ENCODE data around the gene VPS13A.

Gene VPS13A

GRCh38 chr9:77176686-77177142 is 620 bp upstream of the VPS13A start:
- H3K4me3 ChIP-seq (ENCODE audit: low read depth, low read length), result peak overlapping the region; percentile 57
- DNase-seq (ENCODE audit: low read depth), result no peak
- TF ChIP-seq, protein P1, sequence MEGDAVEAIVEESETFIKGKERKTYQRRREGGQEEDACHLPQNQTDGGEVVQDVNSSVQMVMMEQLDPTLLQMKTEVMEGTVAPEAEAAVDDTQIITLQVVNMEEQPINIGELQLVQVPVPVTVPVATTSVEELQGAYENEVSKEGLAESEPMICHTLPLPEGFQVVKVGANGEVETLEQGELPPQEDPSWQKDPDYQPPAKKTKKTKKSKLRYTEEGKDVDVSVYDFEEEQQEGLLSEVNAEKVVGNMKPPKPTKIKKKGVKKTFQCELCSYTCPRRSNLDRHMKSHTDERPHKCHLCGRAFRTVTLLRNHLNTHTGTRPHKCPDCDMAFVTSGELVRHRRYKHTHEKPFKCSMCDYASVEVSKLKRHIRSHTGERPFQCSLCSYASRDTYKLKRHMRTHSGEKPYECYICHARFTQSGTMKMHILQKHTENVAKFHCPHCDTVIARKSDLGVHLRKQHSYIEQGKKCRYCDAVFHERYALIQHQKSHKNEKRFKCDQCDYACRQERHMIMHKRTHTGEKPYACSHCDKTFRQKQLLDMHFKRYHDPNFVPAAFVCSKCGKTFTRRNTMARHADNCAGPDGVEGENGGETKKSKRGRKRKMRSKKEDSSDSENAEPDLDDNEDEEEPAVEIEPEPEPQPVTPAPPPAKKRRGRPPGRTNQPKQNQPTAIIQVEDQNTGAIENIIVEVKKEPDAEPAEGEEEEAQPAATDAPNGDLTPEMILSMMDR (IDR thresholded peaks at IDR 0.05; ENCODE audit: low read depth, low read length), result no peak
- 0 out of 2 replicates have a peak, but pooled peaks have one; percentile 43 for TF ChIP-seq MYC (IDR thresholded peaks at IDR 0.05; ENCODE audit: low read depth, low read length)

DNA sequence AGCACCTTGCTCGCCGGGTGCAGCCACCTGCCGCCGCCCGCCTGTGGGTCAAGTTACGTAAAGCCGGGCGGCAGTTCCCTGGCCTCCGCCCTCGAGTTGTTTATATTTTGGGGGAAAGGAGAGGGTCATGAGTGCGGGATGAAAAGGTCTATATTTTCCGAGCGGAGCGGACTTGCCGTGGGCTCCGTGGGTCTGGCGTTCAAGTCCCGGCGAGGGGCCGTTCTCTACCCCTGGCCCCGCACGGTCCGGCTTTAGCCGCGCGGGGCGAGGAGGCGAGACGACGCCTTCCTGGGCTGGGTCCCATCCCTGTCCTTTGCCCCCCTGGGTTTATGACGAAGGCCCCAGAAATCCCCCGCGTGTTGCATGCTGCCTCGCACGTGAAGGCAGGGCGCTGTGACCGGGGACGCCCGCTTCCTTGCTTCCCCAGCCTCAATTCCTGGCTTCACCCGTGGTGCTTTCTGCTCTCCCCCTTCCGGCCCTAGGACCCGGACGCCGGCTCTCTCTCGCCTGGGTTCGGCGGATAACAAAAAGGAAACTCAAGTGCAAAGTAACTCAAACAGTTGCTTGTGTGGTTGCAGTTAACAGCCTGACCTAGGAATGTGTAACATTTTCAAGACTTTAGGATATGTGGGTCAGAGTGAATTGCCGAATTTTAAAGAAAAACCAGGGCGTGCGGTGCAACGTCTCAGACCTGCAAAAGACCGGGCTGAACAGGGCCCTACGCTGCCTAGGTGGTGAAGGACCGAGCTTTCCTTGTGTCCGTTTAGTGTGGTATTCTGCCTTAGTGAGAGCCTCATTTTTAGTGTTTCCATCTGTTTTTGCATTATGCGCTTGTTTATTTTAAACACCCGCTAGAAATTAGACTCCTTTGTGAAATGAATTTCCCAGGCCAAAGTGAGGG is 810 bp downstream of the VPS13A start:
- TF ChIP-seq POLR2A (IDR thresholded peaks at IDR 0.05; ENCODE audit: extremely low read depth, insufficient read length), result no peak
- TF ChIP-seq MYC (IDR thresholded peaks at IDR 0.05; ENCODE audit: low read depth, low read length), result peak; percentile 24
- peak; percentile 40; the same call in 1 of the 2 replicates for TF ChIP-seq MAX (IDR thresholded peaks at IDR 0.05; ENCODE audit: low read depth, low read length)
- TF ChIP-seq, protein P1 (IDR thresholded peaks at IDR 0.05; ENCODE audit: low read depth, low read length), result no peak
- peak overlapping the region; percentile 89 for H3K4me3 ChIP-seq (ENCODE audit: low read depth, low read length)
- peak; percentile 69 for DNase-seq (ENCODE audit: low read depth)

DNA sequence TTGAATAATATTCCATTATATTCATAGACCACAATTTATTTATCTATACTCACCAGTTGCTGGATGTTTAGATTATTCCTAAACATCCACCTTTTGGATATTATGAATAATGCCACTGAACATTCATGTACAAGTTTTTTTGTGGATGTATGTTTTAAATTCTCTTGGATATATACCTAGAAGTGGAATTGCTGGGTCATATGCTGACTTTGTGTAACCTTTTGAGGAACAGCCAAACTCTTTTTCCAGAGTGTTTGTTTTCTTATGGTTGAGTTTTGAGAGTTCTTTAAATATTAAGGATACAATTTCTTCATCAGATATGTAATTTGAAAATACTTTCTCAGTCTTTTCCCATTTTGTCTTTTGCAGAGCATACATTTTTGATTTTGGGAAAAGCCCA is 2.7 kb downstream of the VPS13A start:
- H3K4me3 ChIP-seq (ENCODE audit: low read depth, low read length), result peak overlapping the region; percentile 89
- no peak for DNase-seq (ENCODE audit: low read depth)
- TF ChIP-seq MAX (IDR thresholded peaks at IDR 0.05; ENCODE audit: low read depth, low read length) (no peak), POLR2A (IDR thresholded peaks at IDR 0.05; ENCODE audit: extremely low read depth, insufficient read length) (no peak), MYC (IDR thresholded peaks at IDR 0.05; ENCODE audit: low read depth, low read length) (no peak)
- TF ChIP-seq, protein P1 (IDR thresholded peaks at IDR 0.05; ENCODE audit: low read depth, low read length), result no peak

DNA sequence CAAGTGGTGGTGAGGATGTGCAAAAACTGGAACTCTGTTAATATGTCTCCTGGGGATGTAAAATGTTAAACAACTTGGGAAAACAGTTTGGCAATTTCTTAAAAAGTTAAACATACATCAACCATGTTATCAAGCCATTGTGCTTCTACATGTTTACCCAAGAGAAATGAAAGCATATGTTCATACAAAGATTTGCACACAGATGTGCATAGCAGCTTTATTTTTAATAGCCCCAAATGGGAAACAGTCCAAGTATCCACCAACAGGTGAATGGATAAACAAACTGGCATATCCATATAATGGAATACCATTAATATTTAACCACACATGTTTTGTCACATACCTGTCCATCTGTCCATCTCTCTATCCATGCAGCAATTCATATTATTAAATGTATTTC is 6.2 kb downstream of the VPS13A start:
- H3K4me3 ChIP-seq (ENCODE audit: low read depth, low read length), result no peak overlapping the region
- no peak for DNase-seq (ENCODE audit: low read depth)
- TF ChIP-seq POLR2A (IDR thresholded peaks at IDR 0.05; ENCODE audit: extremely low read depth, insufficient read length), result no peak
- TF ChIP-seq MYC (IDR thresholded peaks at IDR 0.05; ENCODE audit: low read depth, low read length), result no peak
- no peak for TF ChIP-seq MAX (IDR thresholded peaks at IDR 0.05; ENCODE audit: low read depth, low read length)
- TF ChIP-seq, protein P1 (IDR thresholded peaks at IDR 0.05; ENCODE audit: low read depth, low read length), result no peak

DNA sequence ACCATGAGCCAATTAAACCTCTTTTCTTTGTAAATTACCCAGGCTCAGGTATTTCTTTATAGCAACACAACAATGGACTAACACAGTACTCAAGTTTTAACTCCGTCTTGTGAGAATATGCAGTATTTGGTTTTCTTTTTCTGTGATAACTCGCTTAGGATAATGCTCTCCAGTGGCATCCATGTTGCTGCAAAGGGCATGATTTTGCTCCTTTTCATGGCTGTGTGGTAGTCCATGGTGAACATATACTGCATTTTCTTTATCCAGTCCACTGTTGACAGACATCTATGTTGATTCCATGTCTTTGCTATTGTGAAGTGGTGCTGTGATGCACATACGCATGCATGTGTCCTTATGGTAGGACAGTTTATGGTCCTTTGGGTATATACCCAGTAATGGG is 10.9 kb downstream of the VPS13A start:
- no peak overlapping the region for H3K4me3 ChIP-seq (ENCODE audit: low read depth, low read length)
- TF ChIP-seq MAX (IDR thresholded peaks at IDR 0.05; ENCODE audit: low read depth, low read length) (no peak), POLR2A (IDR thresholded peaks at IDR 0.05; ENCODE audit: extremely low read depth, insufficient read length) (no peak), MYC (IDR thresholded peaks at IDR 0.05; ENCODE audit: low read depth, low read length) (no peak)
- TF ChIP-seq, protein P1 (IDR thresholded peaks at IDR 0.05; ENCODE audit: low read depth, low read length), result no peak
- DNase-seq (ENCODE audit: low read depth), result no peak
